Kidney capillary endothelial cell (primary cell): ENCODE results near the gene CYP19A1.

ENCODE experiments used
- DNase-seq: peaks from one replicate; pipeline ENCODE4 v3.0.0-alpha.2; 2018; ENCODE audit warnings: low spot score

Gene CYP19A1

GRCh38 chr15:51359981-51360380 is 21.6 kb upstream of the CYP19A1 start:
- no peak for DNase-seq

DNA sequence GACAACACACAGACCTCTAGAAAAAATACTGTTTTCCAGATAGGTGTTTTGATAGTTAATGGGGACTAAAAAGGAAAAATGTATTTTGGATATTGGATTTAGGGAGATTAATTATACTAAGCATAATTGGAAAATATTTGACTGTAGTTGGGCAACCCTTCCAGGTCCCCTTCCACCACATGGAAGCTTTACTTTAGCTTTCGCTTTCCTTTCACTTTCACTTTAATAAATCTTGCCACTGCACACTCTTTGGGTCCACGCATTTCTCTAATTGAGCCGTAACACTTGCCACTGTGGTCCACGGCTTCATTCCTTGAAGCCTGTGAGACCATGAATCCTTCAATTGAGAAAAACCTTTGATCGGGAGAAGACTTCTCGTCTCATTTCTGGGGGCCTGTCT is 18.6 kb upstream of the CYP19A1 start:
- DNase-seq = no peak

GRCh38 chr15:51356147-51356546 is 17.8 kb upstream of the CYP19A1 start:
- DNase-seq = no peak

GRCh38 chr15:51355096-51355495 is 16.7 kb upstream of the CYP19A1 start:
- no peak for DNase-seq

GRCh38 chr15:51353976-51354375 is 15.6 kb upstream of the CYP19A1 start:
- DNase-seq = no peak

GRCh38 chr15:51350723-51351122 is 12.3 kb upstream of the CYP19A1 start:
- no peak for DNase-seq

- DNase-seq = no peak
These were observed 10.9 kb upstream of the CYP19A1 start for GRCh38 chr15:51349156-51349844.

DNA sequence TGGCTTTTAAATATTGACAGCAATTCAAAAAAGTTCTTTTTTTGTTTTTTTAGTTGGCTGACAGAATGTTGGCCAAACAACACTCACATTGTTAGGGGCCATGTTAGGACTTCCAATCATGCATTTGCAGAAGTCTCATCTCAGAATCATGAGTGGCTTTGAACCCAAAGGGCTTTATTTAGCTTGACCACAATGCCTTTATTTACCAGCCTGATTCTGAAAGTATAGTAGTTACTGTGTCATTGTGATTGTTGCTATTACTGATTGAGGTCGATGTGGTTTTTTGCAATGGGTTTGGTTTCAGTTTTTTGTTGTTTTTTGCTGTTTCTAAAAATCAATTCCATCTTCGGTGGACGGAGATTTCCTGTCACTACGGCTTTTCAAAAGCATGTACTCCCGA is 10.3 kb upstream of the CYP19A1 start:
- DNase-seq = no peak

- no peak for DNase-seq
These were observed 7.7 kb upstream of the CYP19A1 start for GRCh38 chr15:51346136-51346535.

- DNase-seq = no peak
These were observed 5.1 kb upstream of the CYP19A1 start for GRCh38 chr15:51343466-51343865.

GRCh38 chr15:51342227-51342999 is 4.0 kb upstream of the CYP19A1 start:
- DNase-seq = no peak

DNA sequence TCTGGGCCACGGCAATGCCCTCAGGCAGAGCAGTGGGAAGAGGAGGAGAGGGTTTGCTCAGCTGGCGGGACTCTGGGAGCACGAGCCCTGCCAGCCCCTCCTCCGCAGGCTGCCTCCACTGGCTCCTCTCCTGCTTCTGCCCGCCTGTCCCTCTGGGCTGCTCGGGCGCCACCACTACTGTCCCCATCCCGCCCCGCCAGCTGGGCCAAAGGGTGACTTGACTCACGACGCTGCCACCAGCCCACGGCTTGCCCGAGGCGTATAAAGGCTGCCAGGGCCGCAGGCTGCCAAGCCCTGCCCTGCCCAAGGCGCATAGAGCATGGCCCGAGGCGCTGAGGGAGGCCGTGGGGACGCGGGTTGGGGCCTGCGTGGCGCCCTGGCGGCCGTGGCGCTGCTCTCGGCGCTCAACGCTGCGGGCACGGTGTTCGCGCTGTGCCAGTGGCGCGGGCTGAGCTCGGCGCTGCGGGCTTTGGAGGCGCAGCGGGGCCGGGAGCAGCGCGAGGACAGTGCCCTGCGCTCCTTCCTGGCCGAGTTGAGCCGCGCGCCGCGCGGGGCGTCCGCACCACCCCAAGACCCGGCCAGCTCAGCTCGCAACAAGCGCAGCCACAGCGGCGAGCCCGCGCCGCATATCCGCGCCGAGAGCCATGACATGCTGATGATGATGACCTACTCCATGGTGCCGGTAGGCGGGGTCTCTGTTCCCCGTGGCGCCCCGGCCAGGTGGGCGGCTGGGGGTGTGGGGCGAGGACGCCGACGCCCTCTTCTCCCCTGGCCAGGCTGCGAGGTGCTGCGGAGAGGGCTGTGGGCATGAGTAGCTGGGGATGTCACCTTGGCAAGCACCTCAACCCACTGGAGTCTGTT is 3.2 kb upstream of the CYP19A1 start, which contains the start of gene GLDN:
Gene GLDN, plus strand, starts transcription at position 290 of the 861 bp plus-strand sequence. Its CDS starts 30 bp downstream, at position 320.
- no peak for DNase-seq

GRCh38 chr15:51335538-51336410 is 2.6 kb downstream of the CYP19A1 start:
- DNase-seq = no peak

DNA sequence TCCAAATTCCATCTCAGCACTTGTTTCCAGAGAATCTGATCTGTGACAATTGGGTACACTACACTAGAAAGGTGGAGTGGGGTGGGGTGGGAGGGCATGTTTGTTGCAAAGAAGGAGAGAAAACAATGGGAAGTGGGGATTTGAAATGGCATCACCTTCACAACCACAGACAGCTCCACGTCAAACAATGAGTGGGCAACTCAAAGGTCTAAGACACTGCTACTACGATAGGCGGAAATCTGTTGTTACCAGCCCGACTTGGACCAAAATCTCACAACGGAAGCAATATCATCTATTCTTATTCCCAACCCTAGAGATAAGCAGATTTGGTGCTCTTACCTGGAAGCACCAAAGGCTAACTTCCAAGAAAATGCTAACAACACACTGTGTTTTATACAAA is 3.3 kb downstream of the CYP19A1 start:
- DNase-seq = no peak

DNA sequence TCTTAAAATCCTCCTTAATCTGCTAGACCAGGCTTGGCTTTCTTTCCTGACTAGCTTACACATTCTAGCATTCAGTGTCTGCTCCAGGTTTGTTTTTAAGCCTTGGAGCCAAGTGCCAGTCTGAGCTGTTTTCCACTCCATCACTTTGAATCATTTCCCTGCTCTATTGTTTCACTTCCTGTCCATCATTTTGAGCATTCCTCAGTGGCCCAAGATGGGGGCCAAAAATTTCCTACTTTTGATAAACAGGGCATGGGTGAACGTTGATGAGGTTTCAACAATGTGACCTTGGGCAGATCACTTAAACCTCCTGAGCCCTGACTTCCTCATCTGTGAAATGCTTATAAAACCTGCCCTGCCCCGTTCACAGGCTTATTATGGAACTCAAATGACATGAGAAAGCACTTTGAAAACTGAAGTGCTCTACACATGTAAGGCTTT is 4.4 kb downstream of the CYP19A1 start:
- DNase-seq = peak; percentile 67

DNA sequence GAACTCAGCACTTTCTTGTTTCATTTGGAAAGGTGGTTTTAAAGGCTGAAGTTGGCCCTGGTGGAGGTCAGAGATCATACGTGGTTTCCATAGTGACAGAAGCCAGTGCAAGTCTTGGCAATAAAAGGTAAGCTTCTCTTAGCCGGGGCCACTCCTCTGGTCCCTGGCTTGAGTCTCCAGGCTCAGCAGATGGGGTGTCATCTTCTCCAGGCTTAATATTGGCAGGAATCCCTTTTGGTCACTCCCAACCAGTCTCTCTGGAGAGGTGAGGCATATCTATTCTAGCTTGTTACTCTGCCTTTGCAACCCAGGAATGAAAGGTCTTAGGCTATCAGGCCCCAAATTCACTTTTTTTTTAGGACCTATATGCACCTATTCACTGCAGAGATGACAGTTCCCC is 4.8 kb downstream of the CYP19A1 start:
- no peak for DNase-seq

- DNase-seq = no peak
These were observed 5.9 kb downstream of the CYP19A1 start for GRCh38 chr15:51332206-51333147.

GRCh38 chr15:51331141-51331540 is 7.3 kb downstream of the CYP19A1 start:
- DNase-seq = no peak

GRCh38 chr15:51328926-51329325 is 9.5 kb downstream of the CYP19A1 start:
- no peak for DNase-seq

- DNase-seq = no peak
These were observed 11.3 kb downstream of the CYP19A1 start for GRCh38 chr15:51327081-51327480.
